ENCODE measurements around the gene SMIM43. TPM values are rescaled to one million over a fixed set of nuclear protein-coding genes. Genes with fewer than 3 reads are reported as not detected.

SMIM43 gene
- total RNA-seq, 2 experiments from 2014 or later: not detected

DNA sequence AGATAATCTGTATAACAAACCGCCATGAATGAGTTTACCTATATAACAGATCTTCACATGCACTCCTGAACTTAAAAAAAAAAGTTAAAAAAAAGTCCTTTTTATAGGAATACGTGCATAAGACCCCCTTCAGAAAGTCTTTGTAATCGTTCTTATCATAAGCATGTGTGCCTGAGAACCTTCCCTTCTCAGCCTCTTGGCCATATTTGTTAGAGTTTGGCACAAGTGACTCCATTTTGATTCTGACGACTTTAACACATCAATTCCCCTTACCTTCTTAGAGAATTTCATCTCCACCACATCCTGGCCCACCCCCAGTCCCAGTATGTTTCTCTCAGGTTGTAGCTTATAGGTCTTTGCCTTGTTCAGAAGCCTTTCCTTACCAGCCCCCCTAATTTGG is 52.2 kb downstream of the SMIM43 start:
- no peak for DNase-seq
- ChIA-PET POLR2A (no interaction called here), CTCF (interaction anchor here (1.9 kb wide), 1 partner anchor 13 kb away, joined by 6 read pairs; no protein-coding TSS in a partner anchor)
- H3K4me3 Mint-ChIP-seq: no peak overlapping the region
- no peaks in the 10 kb centered on the region for H3K36me3 Mint-ChIP-seq (ENCODE audit: low read depth)
- H3K27me3 Mint-ChIP-seq: peaks cover 52% of the 10 kb centered on the region
- TF ChIP-seq CTCF (IDR thresholded peaks at IDR 0.05): no peak
- no peak for ATAC-seq
- H3K9me3 Mint-ChIP-seq: no peaks in the 10 kb centered on the region
- H3K4me1 Mint-ChIP-seq (ENCODE audit: low read depth): peaks cover 15% of the 10 kb centered on the region
- no peak overlapping the region for H3K27ac Mint-ChIP-seq
- intact Hi-C loops (cut with micrococcal nuclease): no loop called here

GRCh38 chr4:121712001-121712651 is 52.8 kb downstream of the SMIM43 start:
- Mint-ChIP-seq H3K4me1 (ENCODE audit: low read depth) (peaks cover 21% of the 10 kb centered on the region), H3K4me3 (no peak overlapping the region), H3K36me3 (ENCODE audit: low read depth) (no peaks in the 10 kb centered on the region), H3K27ac (no peak overlapping the region), H3K27me3 (peaks cover 55% of the 10 kb centered on the region), H3K9me3 (no peaks in the 10 kb centered on the region)
- ATAC-seq: no peak
- POLR2A ChIA-PET: no interaction called here
- CTCF ChIA-PET: interaction anchor here (1.9 kb wide), 1 partner anchor 14 kb away, joined by 6 read pairs; no protein-coding TSS in a partner anchor
- intact Hi-C loops (cut with micrococcal nuclease): no loop called here
- no peak for TF ChIP-seq CTCF (IDR thresholded peaks at IDR 0.05)
- DNase-seq: no peak

DNA sequence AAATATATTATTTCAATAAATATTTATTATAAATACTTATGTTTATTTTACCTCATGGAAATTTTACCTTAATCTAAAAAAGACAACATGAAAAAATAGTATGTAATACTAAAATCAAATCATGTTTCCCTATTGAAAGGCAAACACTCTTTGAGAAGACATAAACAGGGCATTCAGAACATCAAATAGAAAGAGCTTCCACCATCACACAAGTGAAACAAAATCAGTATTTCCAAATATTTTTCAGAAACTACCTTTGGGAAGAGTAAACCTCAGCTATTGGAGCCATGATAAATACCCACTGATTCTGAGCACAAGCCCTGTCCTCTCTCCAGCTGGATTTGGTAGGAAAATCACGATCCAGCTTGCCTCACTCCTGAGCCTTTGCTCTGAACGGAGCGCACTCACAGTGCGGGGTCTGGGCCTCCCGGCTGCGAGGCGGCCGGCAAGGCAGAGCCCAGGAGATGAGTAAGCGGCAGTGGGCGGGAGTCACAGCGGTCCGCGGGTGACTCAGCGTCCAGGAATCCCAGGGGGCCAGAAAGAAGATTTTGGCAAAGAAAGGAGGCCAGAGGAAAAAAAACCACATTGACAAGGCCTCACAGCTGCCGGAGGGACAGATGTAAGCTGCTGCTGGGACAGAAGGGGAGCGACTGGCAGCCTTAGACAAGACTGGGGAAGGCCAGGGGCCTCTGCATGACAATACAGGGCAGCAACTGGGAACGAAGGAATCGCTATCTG is 53.5 kb downstream of the SMIM43 start:
- peaks cover 28% of the 10 kb centered on the region for H3K4me1 Mint-ChIP-seq (ENCODE audit: low read depth)
- DNase-seq (peak; percentile 74), ATAC-seq (peak; percentile 50)
- H3K4me3 Mint-ChIP-seq: peak overlapping the region; percentile 8
- intact Hi-C loops (cut with micrococcal nuclease): no loop called here
- POLR2A ChIA-PET: no interaction called here
- CTCF ChIA-PET: interaction anchor here (1.9 kb wide), 1 partner anchor 14 kb away, joined by 6 read pairs; no protein-coding TSS in a partner anchor
- no peak overlapping the region for H3K27ac Mint-ChIP-seq
- H3K9me3 Mint-ChIP-seq: no peaks in the 10 kb centered on the region
- peaks cover 1% of the 10 kb centered on the region for H3K36me3 Mint-ChIP-seq (ENCODE audit: low read depth)
- no peak for TF ChIP-seq CTCF (IDR thresholded peaks at IDR 0.05)
- peaks cover 52% of the 10 kb centered on the region for H3K27me3 Mint-ChIP-seq

DNA sequence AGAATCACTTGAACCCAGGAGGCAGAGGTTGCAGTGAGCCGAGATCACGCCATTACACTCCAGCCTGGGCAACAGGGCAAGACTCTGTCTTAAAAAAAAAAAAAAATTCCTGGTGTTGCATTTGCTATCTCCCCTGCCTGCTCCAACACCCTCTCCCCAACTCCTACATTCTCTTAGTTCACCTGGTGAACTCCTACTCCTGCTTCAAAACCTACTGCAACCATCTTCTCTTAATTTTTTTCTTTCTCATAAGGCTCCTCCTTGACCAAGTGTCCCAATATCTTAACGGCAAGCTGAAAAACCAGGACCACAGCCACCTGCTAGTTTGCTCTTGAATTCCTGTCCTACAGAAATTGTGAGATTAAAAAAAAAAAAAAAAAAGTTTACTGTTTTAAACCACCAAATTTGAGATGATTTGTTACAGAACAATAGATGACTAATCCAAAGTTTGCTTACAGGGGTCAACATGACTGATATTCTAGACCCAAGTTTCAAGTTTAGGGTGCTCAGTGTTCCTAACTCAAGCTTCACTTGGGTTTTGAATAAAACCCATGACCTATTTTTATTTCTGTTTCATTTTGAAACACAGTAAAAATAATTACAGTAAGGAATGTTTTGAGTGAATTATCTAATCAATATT is 55.1 kb downstream of the SMIM43 start:
- peaks cover 47% of the 10 kb centered on the region for H3K27me3 Mint-ChIP-seq

More for the DNA sequence above, 55.1 kb downstream of the SMIM43 start:
- H3K4me3 Mint-ChIP-seq: no peak overlapping the region
- ChIA-PET POLR2A (no interaction called here), CTCF (no interaction called here)
- intact Hi-C loops (cut with micrococcal nuclease): loop anchor here (5.0 kb wide), 1 partner anchor 92 kb away; the partner anchor contains the start of gene EXOSC9
- peaks cover 33% of the 10 kb centered on the region for H3K4me1 Mint-ChIP-seq (ENCODE audit: low read depth)
- H3K36me3 Mint-ChIP-seq (ENCODE audit: low read depth): peaks cover 2% of the 10 kb centered on the region
- DNase-seq: no peak
- H3K9me3 Mint-ChIP-seq: no peaks in the 10 kb centered on the region
- no peak for TF ChIP-seq CTCF (IDR thresholded peaks at IDR 0.05)
- H3K27ac Mint-ChIP-seq: no peak overlapping the region
- no peak for ATAC-seq

Other genes starting within 250 kb of the SMIM43 start
- 10 to 100 TPM; 31.4 to 34.1 TPM for gene ANXA5, start 68.2 kb downstream of the SMIM43 start, total RNA-seq
- gene EXOSC9, start 36.2 kb upstream of the SMIM43 start, total RNA-seq: 10 to 100 TPM; 75.8 to 76.8 TPM
- gene CCNA2, start 58.7 kb upstream of the SMIM43 start, total RNA-seq: 100 to 1,000 TPM; 102 to 105 TPM
- 10 to 100 TPM; 12.7 to 15.8 TPM for gene BBS7, start 105.3 kb upstream of the SMIM43 start, total RNA-seq
- gene TRPC3, start 186.9 kb upstream of the SMIM43 start, total RNA-seq: under 1 TPM; 0.13 to 0.16 TPM

All from activated CD8-positive, alpha-beta T cell treated with anti-CD3 and anti-CD28 coated beads for 36 hours (primary cell).